ENCODE results near the gene CEMIP.
A peak's percentile ranks its signal among the peaks of the same experiment; 100 is the strongest.

Gene CEMIP

GRCh38 chr15:80902298-80902801 is 123.2 kb downstream of the CEMIP start:
- no peak for DNase-seq

GRCh38 chr15:80904998-80905397 is 125.8 kb downstream of the CEMIP start:
- DNase-seq = no peak

GRCh38 chr15:80906159-80906766 is 127.1 kb downstream of the CEMIP start:
- DNase-seq = no peak

- no peak for DNase-seq
These were observed 132.7 kb downstream of the CEMIP start for GRCh38 chr15:80911821-80912220.

GRCh38 chr15:80912673-80913072 is 133.5 kb downstream of the CEMIP start:
- DNase-seq = no peak

DNA sequence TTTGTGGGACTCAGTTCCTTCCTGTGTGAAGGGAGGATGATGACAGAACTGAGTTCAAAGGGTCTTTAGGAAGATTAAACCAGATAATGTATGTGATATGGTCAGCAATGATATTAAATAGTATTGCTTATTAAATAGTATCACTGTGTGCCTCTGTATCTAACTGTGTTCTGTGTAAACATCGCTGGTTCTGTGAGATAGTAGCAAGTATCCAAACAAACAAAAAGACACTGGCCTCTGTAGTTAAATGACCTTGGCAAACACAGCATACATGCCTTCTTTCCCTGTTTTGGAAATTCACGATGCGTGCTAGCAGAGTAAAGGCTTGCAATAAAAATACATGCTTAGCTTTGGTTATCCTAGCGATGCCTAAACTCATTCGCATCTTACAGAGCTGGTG is 134.4 kb downstream of the CEMIP start:
- no peak for DNase-seq

- no peak for DNase-seq
These were observed 136.3 kb downstream of the CEMIP start for GRCh38 chr15:80915472-80915871.

- DNase-seq = no peak
These were observed 136.9 kb downstream of the CEMIP start for GRCh38 chr15:80916056-80916455.

- peak; percentile 47 for DNase-seq
These were observed 139.1 kb downstream of the CEMIP start for GRCh38 chr15:80918196-80918783.

DNA sequence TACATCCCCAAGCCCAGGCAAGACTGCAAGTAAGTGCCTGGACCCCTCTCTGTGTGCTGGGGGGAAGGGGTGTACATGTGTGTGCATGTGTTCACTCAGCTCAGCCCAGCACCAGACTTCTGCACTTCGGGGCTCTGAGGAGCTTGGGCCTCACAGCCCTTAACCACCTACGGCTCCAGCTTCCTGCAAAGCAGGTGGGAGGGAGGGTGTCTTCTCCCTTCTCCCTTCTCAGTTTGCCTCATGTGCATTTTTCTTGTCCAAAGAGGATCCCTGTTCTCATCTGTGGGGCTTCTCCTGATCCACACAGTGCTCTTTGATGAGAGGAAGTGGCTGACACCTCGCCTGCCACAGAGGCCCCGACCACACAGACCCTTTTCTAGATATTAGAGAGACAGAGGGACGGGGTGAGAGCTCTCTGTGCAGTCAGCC is 141.1 kb downstream of the CEMIP start:
- DNase-seq = no peak

DNA sequence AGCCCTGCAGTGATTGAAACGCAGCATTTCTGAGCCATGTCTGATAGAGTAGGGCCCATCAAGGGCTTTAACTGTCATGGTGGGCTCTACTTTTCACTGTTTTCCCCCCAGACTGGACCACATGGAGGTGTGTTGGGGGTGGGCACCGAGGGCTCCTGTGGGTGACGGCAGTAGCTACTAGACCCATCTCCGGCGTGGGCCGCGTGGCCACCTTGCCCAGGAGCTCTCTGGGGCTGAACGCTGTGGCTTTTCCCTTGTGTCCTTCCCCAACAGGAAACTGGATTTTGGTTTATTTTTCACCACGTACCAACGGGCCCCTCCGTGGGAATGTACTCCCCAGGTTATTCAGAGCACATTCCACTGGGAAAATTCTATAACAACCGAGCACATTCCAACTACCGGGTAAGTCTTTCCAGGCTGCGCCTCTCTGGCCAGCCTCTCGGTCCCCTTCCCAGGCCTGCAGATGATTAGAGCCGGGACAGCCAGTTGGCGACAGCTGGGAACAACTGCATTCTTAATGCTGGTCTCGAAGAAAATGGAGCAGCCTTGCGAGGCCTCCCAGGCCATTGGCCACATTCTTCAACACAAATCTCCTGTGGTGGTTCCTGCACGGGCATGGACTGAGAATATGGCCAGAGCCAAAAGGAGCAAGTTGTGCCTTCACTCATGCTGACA is 142.7 kb downstream of the CEMIP start:
- DNase-seq = no peak

GRCh38 chr15:80923668-80924067 is 144.5 kb downstream of the CEMIP start:
- DNase-seq = no peak

- no peak for DNase-seq
These were observed 145.1 kb downstream of the CEMIP start for GRCh38 chr15:80924278-80924677.

DNA sequence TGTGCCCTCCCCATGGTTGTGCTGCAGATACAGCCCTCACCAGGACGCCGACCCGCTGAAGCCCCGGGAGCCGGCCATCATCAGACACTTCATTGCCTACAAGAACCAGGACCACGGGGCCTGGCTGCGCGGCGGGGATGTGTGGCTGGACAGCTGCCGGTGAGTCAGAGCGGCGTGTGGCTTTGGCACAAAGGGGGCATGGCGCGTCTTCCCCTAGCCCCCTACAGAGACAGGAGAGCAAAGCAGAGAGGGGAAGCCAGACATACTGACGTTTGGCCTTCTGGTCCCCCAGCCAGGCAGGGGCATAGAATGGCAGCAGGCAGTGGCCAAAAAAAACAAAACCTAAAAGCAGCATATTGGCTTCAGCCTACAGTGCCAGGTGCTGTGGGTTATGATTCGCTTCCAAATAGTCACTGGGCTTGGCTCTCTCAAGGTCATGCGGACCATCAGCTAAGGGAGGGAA is 146.5 kb downstream of the CEMIP start:
- DNase-seq = no peak

DNA sequence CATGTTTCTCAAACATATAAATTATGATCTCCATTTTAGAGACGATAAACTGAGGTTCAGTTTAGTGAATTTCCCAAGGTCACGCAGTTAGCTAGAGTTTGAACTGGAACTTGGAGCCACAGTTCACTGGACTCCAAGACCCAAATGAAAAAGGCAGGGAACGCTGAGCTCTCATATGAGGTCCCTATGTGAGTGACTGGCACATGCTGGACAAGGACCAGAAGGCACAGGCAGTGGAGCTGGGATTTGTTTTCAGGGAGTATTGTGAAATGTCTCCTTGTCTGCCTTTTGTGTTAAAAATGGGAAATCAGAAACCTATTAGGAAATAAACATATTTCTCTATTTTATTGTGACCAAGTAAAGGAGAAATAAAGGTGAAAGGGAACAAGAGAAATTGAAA is 147.0 kb downstream of the CEMIP start:
- peak; percentile 1 for DNase-seq

DNA sequence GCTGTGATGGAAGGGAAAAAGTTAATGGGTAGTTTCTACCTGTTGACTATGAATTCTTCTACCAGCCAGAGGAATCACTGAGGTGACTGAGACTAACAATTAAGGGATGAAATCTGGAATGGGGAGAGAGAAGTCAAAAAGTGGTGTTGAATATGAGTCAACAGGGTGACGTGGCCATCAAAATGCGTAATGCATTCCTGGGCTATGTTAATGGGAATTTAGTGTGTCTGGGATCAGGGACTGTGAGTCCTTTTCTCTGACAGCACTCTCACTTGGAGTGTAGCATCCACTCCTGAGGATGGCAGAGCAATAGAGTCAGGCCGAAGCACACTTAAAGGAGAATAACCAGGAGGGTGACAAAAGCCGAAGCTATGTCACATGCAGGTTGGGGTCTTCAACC is 150.1 kb downstream of the CEMIP start:
- DNase-seq = no peak

DNA sequence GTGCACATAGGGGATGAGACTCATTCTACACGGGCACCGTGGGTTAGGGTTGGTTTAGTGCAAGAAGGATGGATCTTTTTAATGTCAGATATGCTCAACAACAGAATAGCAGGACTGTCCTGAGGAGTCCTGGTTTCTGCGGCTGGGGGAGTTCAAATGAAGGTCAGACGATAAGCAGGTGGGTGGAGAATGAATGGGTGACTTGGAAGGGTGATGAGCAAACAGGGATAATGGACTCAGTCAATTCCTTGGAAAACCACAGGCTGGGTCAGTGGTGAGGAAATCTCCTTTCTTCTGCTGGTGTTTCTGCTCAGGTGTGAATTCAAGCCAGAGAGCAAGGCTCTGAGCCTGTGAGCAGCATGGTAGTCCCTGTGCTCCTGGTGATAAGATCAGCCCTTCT is 150.5 kb downstream of the CEMIP start:
- DNase-seq = no peak

DNA sequence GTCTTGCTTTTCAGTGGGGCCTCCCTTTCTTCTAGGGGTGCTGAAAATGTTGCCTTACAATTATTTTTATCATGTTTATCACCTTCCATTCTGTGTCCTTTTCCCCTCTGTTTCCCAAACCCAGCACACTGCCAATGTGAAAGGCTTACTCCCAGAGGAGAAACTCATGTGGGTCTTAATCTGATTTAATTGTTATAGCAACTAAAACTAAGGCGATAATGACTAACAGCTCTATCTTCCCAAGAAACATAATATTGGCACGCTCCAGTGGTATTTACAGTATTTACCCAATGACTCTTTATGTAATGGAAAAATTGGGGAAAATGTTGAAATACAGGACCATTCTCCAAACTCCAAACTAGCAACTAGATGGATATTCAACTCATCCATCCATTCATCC is 152.0 kb downstream of the CEMIP start:
- DNase-seq = no peak

- DNase-seq = no peak
These were observed 152.7 kb downstream of the CEMIP start for GRCh38 chr15:80931721-80932512.

DNA sequence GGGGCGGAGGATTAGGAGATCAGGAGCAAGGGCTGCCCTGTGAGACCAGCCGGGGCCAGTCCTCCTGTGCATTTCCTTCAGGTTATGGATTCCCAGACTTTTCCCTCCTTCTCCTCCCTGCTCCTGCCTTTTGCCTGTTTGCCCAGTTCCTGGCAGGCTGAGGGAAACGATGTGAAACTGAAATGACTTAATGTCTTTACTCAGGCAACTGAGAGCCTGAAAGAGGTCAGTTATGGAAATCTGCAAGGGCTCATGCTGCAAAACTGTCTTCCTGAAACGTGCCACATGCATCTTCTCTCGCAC is 153.3 kb downstream of the CEMIP start:
- DNase-seq = no peak

DNA sequence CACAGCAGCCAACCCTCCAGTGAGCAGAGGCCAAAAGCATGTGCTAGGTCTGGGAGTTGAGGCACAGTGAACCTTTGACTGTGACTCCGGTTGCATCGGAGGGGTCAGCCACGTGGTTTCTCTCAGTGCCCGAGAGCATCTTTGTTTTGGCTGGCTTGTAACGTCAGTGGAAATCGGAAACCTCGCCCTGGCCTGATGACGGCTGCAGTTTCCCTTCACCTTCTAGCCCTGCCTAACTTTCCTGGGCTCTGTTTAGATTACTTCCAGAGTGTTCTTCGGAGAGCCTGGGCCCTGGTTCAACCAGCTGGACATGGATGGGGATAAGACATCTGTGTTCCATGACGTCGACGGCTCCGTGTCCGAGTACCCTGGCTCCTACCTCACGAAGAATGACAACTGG is 153.8 kb downstream of the CEMIP start:
- no peak for DNase-seq

DNA sequence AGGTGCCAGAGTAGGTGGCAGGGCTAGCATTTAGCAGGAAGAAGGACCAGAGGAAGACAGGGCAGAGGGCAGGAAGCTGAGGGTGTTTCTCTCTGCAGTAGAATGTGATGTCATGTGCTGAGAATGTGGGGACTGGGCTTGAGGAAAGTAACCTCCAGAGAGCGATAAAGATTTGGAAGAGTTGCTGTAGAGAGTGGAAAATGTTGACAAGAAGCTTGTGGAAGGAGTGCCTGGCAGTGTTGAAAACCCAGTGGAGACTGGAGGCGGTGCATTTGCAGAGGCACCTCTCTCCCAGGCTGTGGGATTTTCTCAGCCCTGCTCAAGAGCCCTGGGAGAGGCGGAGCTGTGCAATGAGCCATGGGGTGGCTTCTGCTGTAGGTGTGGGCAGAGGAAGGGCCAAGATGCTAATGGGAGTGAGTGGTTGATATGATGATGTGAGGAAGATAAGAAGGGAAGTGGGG is 155.6 kb downstream of the CEMIP start:
- DNase-seq = peak; percentile 9

GRCh38 chr15:80936288-80937078 is 157.3 kb downstream of the CEMIP start:
- no peak for DNase-seq

Data from inflammatory macrophage treated with lipopolysaccharide for 4 hours (primary cell).